Trophoblast cell (in vitro differentiated cells and primary cell): Measurements from ENCODE around the gene RAB8A.

Source experiments
- DNase-seq, 2 donors: peaks; one replicate each; pipeline ENCODE4 v3.0.0-alpha.2; 2016
- H2AFZ ChIP-seq: 2 replicates; pipeline ENCODE4 v1.6.1; 2013; ENCODE audit warnings: low read length, moderate library complexity, mild to moderate bottlenecking; ENCODE audit not compliant: insufficient read depth, poor library complexity
- H2AK5ac ChIP-seq: 2 replicates; pipeline ENCODE4 v1.6.1; 2013; ENCODE audit warnings: mild to moderate bottlenecking, low read length
- H2BK120ac ChIP-seq: 2 replicates; pipeline ENCODE4 v1.6.1; 2013; ENCODE audit warnings: low read length, mild to moderate bottlenecking, moderate library complexity; ENCODE audit not compliant: insufficient read depth, poor library complexity
- H2BK12ac ChIP-seq: 2 replicates; pipeline ENCODE4 v1.6.1; 2013; ENCODE audit warnings: mild to moderate bottlenecking, low read length, moderate library complexity
- H2BK5ac ChIP-seq: 2 replicates; pipeline ENCODE4 v1.6.1; 2013; ENCODE audit warnings: low read length, low read depth, moderate library complexity, mild to moderate bottlenecking; ENCODE audit not compliant: poor library complexity
- H3K14ac ChIP-seq: 2 replicates; pipeline ENCODE4 v1.6.1; 2013; ENCODE audit warnings: mild to moderate bottlenecking, low read length
- H3K18ac ChIP-seq: 2 replicates; pipeline ENCODE4 v1.6.1; 2013; ENCODE audit warnings: mild to moderate bottlenecking, low read length
- H3K23ac ChIP-seq: 2 replicates; pipeline ENCODE4 v1.6.1; 2013; ENCODE audit warnings: low read length
- H3K27ac ChIP-seq: 2 replicates; pipeline ENCODE4 v1.5.1; 2013; ENCODE audit warnings: low read depth, mild to moderate bottlenecking, inconsistent platforms, low read length, moderate library complexity
- H3K27me3 ChIP-seq: 2 replicates; pipeline ENCODE4 v1.6.1; 2013; ENCODE audit warnings: inconsistent platforms, mild to moderate bottlenecking, low read length, moderate library complexity; ENCODE audit not compliant: insufficient read depth
- H3K36me3 ChIP-seq, 2 experiments: 1 replicate in 1 of 2; 2 replicates in 1 of 2; pipeline ENCODE4 v1.6.1; 2013; ENCODE audit warnings: low read length in 2 of 2, mild to moderate bottlenecking in 2 of 2, moderate library complexity in 1 of 2; ENCODE audit not compliant: insufficient read depth in 2 of 2, control insufficient read depth in 1 of 2
- H3K4ac ChIP-seq: 2 replicates; pipeline ENCODE4 v1.6.1; 2013; ENCODE audit warnings: low read depth, mild to moderate bottlenecking, low read length, moderate library complexity
- H3K4me1 ChIP-seq, 2 experiments: 1 replicate in 1 of 2; 2 replicates in 1 of 2; pipeline ENCODE4 v1.6.1; 2013; ENCODE audit warnings: low read length in 2 of 2, mild to moderate bottlenecking in 2 of 2, moderate library complexity in 1 of 2; ENCODE audit not compliant: insufficient read depth in 2 of 2, control insufficient read depth in 1 of 2
- H3K4me2 ChIP-seq: 2 replicates; pipeline ENCODE4 v1.6.1; 2013; ENCODE audit warnings: inconsistent platforms, mild to moderate bottlenecking, low read length, moderate library complexity
- H3K4me3 ChIP-seq: 2 replicates; pipeline ENCODE4 v1.5.1; 2013; ENCODE audit warnings: mild to moderate bottlenecking, low read depth, low read length, inconsistent platforms
- H3K79me1 ChIP-seq: one replicate; pipeline ENCODE4 v1.6.1; 2013; ENCODE audit warnings: low read length
- H3K79me2 ChIP-seq: 2 replicates; pipeline ENCODE4 v1.6.1; 2013; ENCODE audit warnings: low read length, mild to moderate bottlenecking; ENCODE audit not compliant: control insufficient read depth, insufficient read depth, poor library complexity
- H3K9ac ChIP-seq: 2 replicates; pipeline ENCODE4 v1.6.1; 2013; ENCODE audit warnings: mild to moderate bottlenecking, low read length
- H3K9me3 ChIP-seq: 2 replicates; pipeline ENCODE4 v1.6.1; 2013; ENCODE audit warnings: low read depth, mild to moderate bottlenecking, control low read depth, inconsistent platforms, low read length; ENCODE audit not compliant: insufficient read depth
- H4K12ac ChIP-seq: 2 replicates; pipeline ENCODE4 v1.6.1; 2013; ENCODE audit warnings: low read depth, mild to moderate bottlenecking, low read length, moderate library complexity
- H4K8ac ChIP-seq: 2 replicates; pipeline ENCODE4 v1.6.1; 2013; ENCODE audit warnings: low read depth, mild to moderate bottlenecking, low read length, moderate library complexity
- H4K91ac ChIP-seq: one replicate; pipeline ENCODE4 v1.6.1; 2013; ENCODE audit warnings: low read depth, mild to moderate bottlenecking, low read length, moderate library complexity
- WGBS: extraction: QIAGEN DNeasy Blood & Tissue Kit; methylation state at CpG from one replicate; pipeline ENCODE4 v1.1.7; 2013; ENCODE audit warnings: missing lambda C conversion rate; ENCODE audit not compliant: insufficient read length, insufficient coverage; ENCODE audit errors: extremely low coverage; 5-methylcytosine and 5-hydroxymethylcytosine counted together

The RAB8A gene

DNA sequence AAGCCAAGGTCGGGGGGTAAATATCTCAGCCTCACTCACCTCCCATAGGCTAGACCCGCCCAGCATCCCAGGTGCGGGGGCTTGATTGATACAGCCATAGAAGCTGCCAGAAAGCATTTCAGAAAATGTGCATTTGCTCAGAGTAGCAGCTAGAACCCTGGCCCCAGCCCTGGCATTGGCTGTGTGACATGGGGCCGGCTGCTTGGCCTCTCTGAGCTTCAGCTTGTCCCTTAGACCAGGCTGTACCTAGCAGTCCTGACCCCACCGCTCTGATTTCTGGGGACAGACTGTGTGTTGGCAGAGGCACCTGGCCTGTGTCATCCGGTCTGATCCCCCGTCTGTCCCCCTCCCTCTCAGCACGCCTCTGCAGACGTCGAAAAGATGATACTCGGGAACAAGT is 15.4 kb downstream of the RAB8A start:
- Histone ChIP-seq H3K9ac (no peak overlapping the region), H3K23ac (no peak overlapping the region), H3K9me3 (no peaks in the 10 kb centered on the region), H3K4me3 (no peak overlapping the region), H3K27me3 (no peaks in the 10 kb centered on the region), H4K8ac (no peak overlapping the region), H4K12ac (no peak overlapping the region), H3K4me1 (no peaks in the 10 kb centered on the region), H3K14ac (no peak overlapping the region), H2AFZ (no peak overlapping the region), H2BK12ac (no peak overlapping the region), H3K27ac (no peak overlapping the region), H4K91ac (no peak overlapping the region), H3K4me2 (no peak overlapping the region), H2AK5ac (no peak overlapping the region), H3K79me2 (no peaks in the 10 kb centered on the region), H2BK120ac (no peak overlapping the region), H3K4ac (no peak overlapping the region), H3K79me1 (no peaks in the 10 kb centered on the region), H3K18ac (no peak overlapping the region), H3K36me3 (peaks cover 91 to 92% of the 10 kb centered on the region in 2 experiments), H2BK5ac (no peak overlapping the region)
- DNase-seq, result no peak
- no CpG with 5 or more reads among the region's 11 CpGs for WGBS

DNA sequence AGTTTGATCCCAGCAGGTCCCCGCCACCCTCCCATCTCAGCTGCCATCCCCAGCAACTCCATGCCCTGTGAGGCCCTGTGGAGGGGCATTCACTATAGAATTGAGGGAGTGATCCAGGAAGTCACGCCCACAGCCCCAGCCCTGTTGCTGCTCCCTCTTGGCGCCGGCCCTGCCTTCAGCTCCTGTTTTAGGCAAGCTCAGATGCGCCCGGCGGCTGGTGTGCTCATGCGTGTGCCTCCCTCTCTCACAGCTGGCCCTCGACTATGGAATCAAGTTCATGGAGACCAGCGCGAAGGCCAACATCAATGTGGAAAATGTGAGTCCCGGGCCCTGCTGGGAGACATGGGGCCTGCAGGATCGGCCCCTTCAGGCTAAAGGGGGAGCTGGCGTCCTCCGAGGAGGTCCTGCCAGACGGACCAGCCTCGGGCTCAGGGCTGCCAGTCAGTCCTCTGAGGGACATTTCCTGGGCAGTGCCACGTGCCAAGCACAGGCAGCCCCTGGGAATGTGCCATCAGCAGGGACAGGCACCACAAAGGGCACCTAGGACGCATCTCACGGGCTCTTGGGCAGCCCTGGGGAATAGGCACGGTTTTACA is 16.2 kb downstream of the RAB8A start:
- Histone ChIP-seq H2BK120ac (no peak overlapping the region), H3K4me1 (no peaks in the 10 kb centered on the region), H2BK12ac (no peak overlapping the region), H4K8ac (no peak overlapping the region), H3K18ac (no peak overlapping the region), H3K9me3 (no peaks in the 10 kb centered on the region), H3K23ac (no peak overlapping the region), H2AK5ac (no peak overlapping the region), H3K4me2 (no peak overlapping the region), H3K79me2 (no peaks in the 10 kb centered on the region), H3K4me3 (no peak overlapping the region), H3K14ac (no peak overlapping the region), H3K36me3 (peaks cover 91 to 92% of the 10 kb centered on the region in 2 experiments), H4K91ac (no peak overlapping the region), H3K4ac (no peak overlapping the region), H3K9ac (no peak overlapping the region), H3K27ac (no peak overlapping the region), H3K27me3 (no peaks in the 10 kb centered on the region), H4K12ac (no peak overlapping the region), H3K79me1 (no peaks in the 10 kb centered on the region), H2AFZ (no peak overlapping the region), H2BK5ac (no peak overlapping the region)
- no CpG with 5 or more reads among the region's 21 CpGs for WGBS
- DNase-seq, result no peak

GRCh38 chr19:16131648-16132047 is 20.0 kb downstream of the RAB8A start:
- no peaks in the 10 kb centered on the region for H3K27me3 ChIP-seq
- no peak overlapping the region for H3K4ac ChIP-seq
- no peak overlapping the region for H2AFZ ChIP-seq
- H3K36me3 ChIP-seq, result peaks cover 69 to 73% of the 10 kb centered on the region in 2 experiments
- no peaks in the 10 kb centered on the region for H3K9me3 ChIP-seq
- H3K18ac ChIP-seq, result no peak overlapping the region
- H3K27ac ChIP-seq, result no peak overlapping the region
- no peak overlapping the region for H3K23ac ChIP-seq
- H3K79me2 ChIP-seq, result no peaks in the 10 kb centered on the region
- DNase-seq, result no peak
- H3K4me2 ChIP-seq, result no peak overlapping the region
- no peak overlapping the region for H2BK5ac ChIP-seq
- H2BK120ac ChIP-seq, result no peak overlapping the region
- H4K12ac ChIP-seq, result no peak overlapping the region
- H3K4me1 ChIP-seq, result no peaks in the 10 kb centered on the region
- no peak overlapping the region for H3K14ac ChIP-seq
- H3K9ac ChIP-seq, result no peak overlapping the region
- no peak overlapping the region for H2BK12ac ChIP-seq
- no peak overlapping the region for H4K91ac ChIP-seq
- H3K4me3 ChIP-seq, result no peak overlapping the region
- no peak overlapping the region for H4K8ac ChIP-seq
- H2AK5ac ChIP-seq, result no peak overlapping the region
- H3K79me1 ChIP-seq, result no peaks in the 10 kb centered on the region
- 100% methylated on average over 3 of the region's 3 CpGs for WGBS

GRCh38 chr19:16133818-16134217 is 22.1 kb downstream of the RAB8A start:
- H3K27ac ChIP-seq, result no peak overlapping the region
- H4K91ac ChIP-seq, result no peak overlapping the region
- no peak overlapping the region for H2BK120ac ChIP-seq
- no peak overlapping the region for H3K4ac ChIP-seq
- H3K9me3 ChIP-seq, result no peaks in the 10 kb centered on the region
- H4K12ac ChIP-seq, result no peak overlapping the region
- no peak overlapping the region for H3K4me3 ChIP-seq
- no peak overlapping the region for H3K23ac ChIP-seq
- no peak overlapping the region for H3K9ac ChIP-seq
- H3K79me2 ChIP-seq, result no peaks in the 10 kb centered on the region
- no peak overlapping the region for H2AFZ ChIP-seq
- no peak overlapping the region for H3K14ac ChIP-seq
- H2AK5ac ChIP-seq, result no peak overlapping the region
- no peak overlapping the region for H3K18ac ChIP-seq
- no peaks in the 10 kb centered on the region for H3K27me3 ChIP-seq
- no peak overlapping the region for H2BK5ac ChIP-seq
- no peak overlapping the region for H2BK12ac ChIP-seq
- no peak overlapping the region for H3K4me2 ChIP-seq
- no peaks in the 10 kb centered on the region for H3K79me1 ChIP-seq
- WGBS, result no CpG with 5 or more reads among the region's 4 CpGs
- DNase-seq, result no peak
- no peaks in the 10 kb centered on the region for H3K4me1 ChIP-seq
- H3K36me3 ChIP-seq, result peaks cover 47 to 51% of the 10 kb centered on the region in 2 experiments
- no peak overlapping the region for H4K8ac ChIP-seq
